Right lobe of liver (tissue), 6 donors: ENCODE data around the gene CCNI2. TPM values are rescaled to one million over a fixed set of nuclear protein-coding genes. Genes with fewer than 3 reads are reported as not detected.
A peak's percentile ranks its signal among the peaks of the same experiment; 100 is the strongest.

Source experiments
- ATAC-seq, 4 donors: fragments of 200-7000 bp; cut with Tn5 transposase; one replicate each; pipeline ENCODE4 v1.9.1; 2020; ENCODE audit warnings: mild to moderate bottlenecking in 4 of 4, moderate library complexity in 4 of 4
- DNase-seq, 3 donors: peaks; one replicate each; pipeline ENCODE4 v3.0.0-alpha.2; 2020
- H3K27ac ChIP-seq, 3 donors: fragments of 200-600 bp; one replicate each; pipeline ENCODE4 v1.8.0; 2022
- H3K27me3 ChIP-seq, 2 donors: fragments of 200-600 bp; one replicate each; pipeline ENCODE4 v1.8.0; 2022
- H3K36me3 ChIP-seq, 4 donors: fragments of 200-600 bp; sonication (generic) in 1 of 4; one replicate each; pipeline versions ENCODE4 v1.5.1 to v1.8.0; 2017 to 2022; ENCODE audit warnings: control low read depth in 1 of 4
- H3K4me1 ChIP-seq, 4 donors: fragments of 200-600 bp; sonication (generic) in 1 of 4; one replicate each; pipeline versions ENCODE4 v1.5.1 to v1.8.0; 2017 to 2022; ENCODE audit warnings: control low read depth in 1 of 4
- H3K4me3 ChIP-seq, 3 donors: fragments of 200-600 bp; one replicate each; pipeline ENCODE4 v1.8.0; 2022
- H3K9me3 ChIP-seq, 4 donors: fragments of 200-600 bp; sonication (generic) in 1 of 4; one replicate each; pipeline versions ENCODE4 v1.5.1 to v1.8.0; 2017 to 2022; ENCODE audit warnings: control low read depth in 1 of 4
- POLR2A ChIP-seq: fragments of 450-650 bp; IDR thresholded peaks from one replicate; pipeline ENCODE4 v1.6.1; 2017; ENCODE audit warnings: antibody characterized with exemption, mild to moderate bottlenecking
- WGBS: methylation state at CpG from one replicate; pipeline ENCODE4 v1.1.6; 2018; ENCODE audit warnings: low coverage, low lambda C conversion rate; ENCODE audit not compliant: insufficient coverage; ENCODE audit errors: missing lambda C conversion rate; 5-methylcytosine and 5-hydroxymethylcytosine counted together
- intact Hi-C, 2 donors: fragments of 100-400 bp; cut with DNase I; formaldehyde crosslinking; loops; one replicate each; pipeline versions ENCODE4 v1.11.2 to v1.14.1; 2022
- total RNA-seq, 6 experiments: library from RNA; depleted of rRNA in 2 of 6; stranded (reverse); fragments of >200 nt in 2 of 6; fragmentation: NEBNext Ultra II Directional in 3 of 6; extraction: Animal tissue kit (Norgen Biotek cat#: 25700) in 3 of 6; gene quantifications; one replicate each; pipeline versions ENCODE4 v1.1.0 to v1.2.4, GENCODE V29; 2016 to 2023
- TF ChIP-seq, protein P1 (sequence below), 4 donors: fragments of 200-600 bp in 3 of 4; fragments of 450-650 bp in 1 of 4; IDR thresholded peaks; one replicate each; pipeline versions ENCODE4 v1.5.1 to v1.8.0; 2016 to 2022; ENCODE audit warnings: antibody characterized with exemption in 4 of 4, mild to moderate bottlenecking in 2 of 4
- donor health status: DM: no; HTN: yes; CAD: no.
- donor health status: DM: no; HTN: no; CAD: no.
- donor health status: DM: no; HTN: no; CAD: no.
- donor health status: DM: no; HTN: yes; CAD: no.
- donor health status: DM: no; HTN: yes; CAD: no.

The CCNI2 gene
- total RNA-seq, 6 experiments from 2014 or later, result 0.11 TPM; not detected in 5

DNA sequence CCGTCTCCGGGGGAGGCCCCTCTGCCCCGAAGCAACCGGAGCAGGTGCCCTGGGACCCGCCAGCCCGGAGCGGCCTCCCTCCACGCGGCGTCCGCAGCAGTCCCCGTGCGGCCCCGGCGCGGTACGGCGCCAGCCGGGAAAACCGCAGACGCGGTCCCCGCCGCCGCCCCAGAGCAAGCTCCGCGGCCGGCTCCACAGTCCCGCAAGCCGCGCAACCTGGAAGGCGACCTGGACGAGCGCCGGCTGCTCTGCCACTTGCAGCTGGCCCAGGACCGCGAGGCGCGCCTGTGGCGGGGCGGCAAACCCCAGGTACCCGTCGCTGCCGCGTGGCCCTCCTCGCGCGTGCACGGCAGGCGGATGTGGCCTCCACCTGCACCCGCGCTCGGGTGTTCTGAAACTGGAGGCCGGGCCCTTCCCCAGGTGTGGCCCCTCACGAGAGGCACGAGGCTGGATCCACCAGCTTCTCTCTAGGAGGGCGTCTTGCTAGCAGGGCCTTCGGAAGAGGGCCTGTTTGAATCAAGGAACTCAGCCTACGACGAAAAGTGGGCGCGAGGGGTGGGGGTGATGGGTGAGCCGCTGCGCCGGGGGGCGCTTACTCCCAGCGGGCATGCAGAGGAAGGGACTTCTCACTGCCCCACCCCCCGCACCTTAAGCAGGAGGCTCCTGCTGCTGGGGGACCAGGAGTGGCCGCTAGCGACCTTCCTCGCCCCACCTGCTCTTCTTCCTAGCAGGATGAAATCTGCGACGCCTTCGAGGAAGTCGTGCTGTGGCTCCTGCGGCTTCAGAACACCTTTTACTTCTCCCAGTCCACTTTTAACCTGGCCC is 602 bp downstream of the CCNI2 start:
- TF ChIP-seq POLR2A, result no peak
- TF ChIP-seq, protein P1, sequence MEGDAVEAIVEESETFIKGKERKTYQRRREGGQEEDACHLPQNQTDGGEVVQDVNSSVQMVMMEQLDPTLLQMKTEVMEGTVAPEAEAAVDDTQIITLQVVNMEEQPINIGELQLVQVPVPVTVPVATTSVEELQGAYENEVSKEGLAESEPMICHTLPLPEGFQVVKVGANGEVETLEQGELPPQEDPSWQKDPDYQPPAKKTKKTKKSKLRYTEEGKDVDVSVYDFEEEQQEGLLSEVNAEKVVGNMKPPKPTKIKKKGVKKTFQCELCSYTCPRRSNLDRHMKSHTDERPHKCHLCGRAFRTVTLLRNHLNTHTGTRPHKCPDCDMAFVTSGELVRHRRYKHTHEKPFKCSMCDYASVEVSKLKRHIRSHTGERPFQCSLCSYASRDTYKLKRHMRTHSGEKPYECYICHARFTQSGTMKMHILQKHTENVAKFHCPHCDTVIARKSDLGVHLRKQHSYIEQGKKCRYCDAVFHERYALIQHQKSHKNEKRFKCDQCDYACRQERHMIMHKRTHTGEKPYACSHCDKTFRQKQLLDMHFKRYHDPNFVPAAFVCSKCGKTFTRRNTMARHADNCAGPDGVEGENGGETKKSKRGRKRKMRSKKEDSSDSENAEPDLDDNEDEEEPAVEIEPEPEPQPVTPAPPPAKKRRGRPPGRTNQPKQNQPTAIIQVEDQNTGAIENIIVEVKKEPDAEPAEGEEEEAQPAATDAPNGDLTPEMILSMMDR (IDR thresholded peaks at IDR 0.05), result no peak
- ATAC-seq, result peak in 3 of 4 donors; percentile 4 to 44 (median 9)
- intact Hi-C loops, result no loop called here
- peaks cover 0 to 11% of the 10 kb centered on the region in 2 donors for H3K27me3 ChIP-seq
- 39% methylated on average over 4 of the region's 76 CpGs for WGBS
- DNase-seq, result no peak
- no peaks in the 10 kb centered on the region for H3K9me3 ChIP-seq
- peaks cover 0 to 5% (median 0%) of the 10 kb centered on the region in 4 donors for H3K4me1 ChIP-seq
- H3K27ac ChIP-seq, result no peak overlapping the region
- H3K4me3 ChIP-seq, result peak overlapping the region; percentile 22 to 44 (median 31)
- H3K36me3 ChIP-seq, result no peaks in the 10 kb centered on the region

DNA sequence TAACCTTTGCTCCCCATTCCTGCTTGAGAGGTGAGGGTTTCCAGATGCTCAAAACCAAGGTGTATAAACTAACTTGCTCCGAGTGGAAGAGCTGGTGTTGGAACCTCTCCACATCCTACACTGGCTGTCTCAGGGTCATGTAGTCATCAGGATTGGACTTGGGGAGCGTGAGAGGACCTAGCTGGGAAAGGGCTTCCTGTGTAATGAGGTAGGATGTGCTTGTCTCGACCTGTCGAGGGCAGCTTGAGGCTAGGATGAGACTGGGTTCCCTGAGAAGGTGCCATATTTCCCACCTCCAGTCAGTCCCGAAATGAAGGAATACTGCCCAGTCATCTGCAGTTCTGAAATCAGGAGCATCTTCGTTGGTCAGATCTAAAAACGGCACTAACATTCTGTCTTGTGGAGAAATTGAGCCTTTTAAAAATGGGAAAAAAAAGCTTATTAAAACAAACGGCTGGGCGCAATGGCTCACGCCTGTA is 1.3 kb downstream of the CCNI2 start:
- TF ChIP-seq, protein P1 (IDR thresholded peaks at IDR 0.05), result no peak
- TF ChIP-seq POLR2A, result no peak
- Histone ChIP-seq H3K27ac (no peak overlapping the region), H3K9me3 (no peaks in the 10 kb centered on the region), H3K4me1 (peaks cover 0 to 5% (median 0%) of the 10 kb centered on the region in 4 donors), H3K36me3 (no peaks in the 10 kb centered on the region), H3K27me3 (peaks cover 0 to 11% of the 10 kb centered on the region in 2 donors), H3K4me3 (no peak overlapping the region)
- DNase-seq (no peak), ATAC-seq (no peak)
- WGBS, result 90% methylated on average over 7 of the region's 10 CpGs
- intact Hi-C loops, result no loop called here

DNA sequence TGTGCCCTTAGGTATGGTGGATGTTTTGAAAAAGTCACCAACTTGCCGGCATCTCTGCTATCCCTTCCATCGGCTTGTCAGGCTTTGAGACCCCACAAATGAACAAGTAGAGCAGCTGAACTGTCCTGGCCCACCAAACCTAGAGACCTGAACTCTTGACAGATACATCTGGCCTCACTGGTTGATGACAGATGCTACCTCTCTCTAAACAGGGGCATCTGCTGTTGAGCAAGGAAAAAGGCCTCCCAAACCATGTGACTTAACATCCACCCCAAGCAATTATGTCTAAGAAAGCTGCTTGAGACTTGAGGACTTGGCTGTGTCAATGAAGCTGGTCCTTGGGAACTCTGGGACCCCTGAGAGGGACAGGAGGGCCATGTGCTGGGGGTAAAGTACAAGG is 2.3 kb downstream of the CCNI2 start:
- Histone ChIP-seq H3K4me3 (no peak overlapping the region), H3K4me1 (peaks cover 0 to 5% (median 0%) of the 10 kb centered on the region in 4 donors), H3K27me3 (peaks cover 0 to 11% of the 10 kb centered on the region in 2 donors), H3K9me3 (no peaks in the 10 kb centered on the region), H3K27ac (no peak overlapping the region), H3K36me3 (no peaks in the 10 kb centered on the region)
- WGBS, result 100% methylated on average over 2 of the region's 2 CpGs
- ATAC-seq, result no peak
- TF ChIP-seq POLR2A, result no peak
- TF ChIP-seq, protein P1 (IDR thresholded peaks at IDR 0.05), result no peak
- intact Hi-C loops, result no loop called here
- no peak for DNase-seq

DNA sequence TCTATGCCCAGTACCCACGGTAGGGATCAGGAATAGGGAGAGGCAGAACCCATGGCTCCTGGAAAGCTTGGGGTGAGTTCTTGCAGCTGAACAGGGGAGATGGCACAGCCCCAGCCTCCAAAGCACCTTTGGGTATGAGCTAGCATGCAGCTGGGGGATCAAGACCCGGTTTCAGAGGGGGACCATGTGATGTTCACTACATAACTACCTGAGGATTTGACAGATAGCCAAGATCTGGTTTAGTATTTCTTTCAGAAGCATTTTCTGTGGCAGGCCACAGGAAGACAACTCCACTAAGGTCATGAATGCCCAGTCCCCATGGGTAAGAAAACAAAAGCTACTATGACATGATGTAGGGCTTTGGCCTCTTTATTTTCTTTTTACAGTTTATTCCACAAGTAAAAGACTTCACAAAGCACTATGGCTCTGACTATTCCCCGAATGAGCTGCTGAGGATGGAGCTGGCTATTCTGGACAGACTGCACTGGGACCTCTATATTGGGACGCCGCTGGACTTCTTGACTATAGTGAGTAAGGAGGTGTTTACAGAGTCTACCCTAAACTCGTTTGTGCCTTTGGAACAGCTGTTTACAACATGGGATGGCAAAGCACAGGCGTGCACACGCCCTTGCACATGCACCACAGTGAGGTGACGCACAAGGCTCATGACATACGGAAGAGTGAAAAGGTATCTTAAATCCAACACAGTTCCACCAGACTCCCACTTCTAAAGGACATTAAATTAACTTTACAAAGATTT is 3.4 kb downstream of the CCNI2 start:
- H3K4me3 ChIP-seq, result no peak overlapping the region
- peaks cover 0 to 5% (median 0%) of the 10 kb centered on the region in 4 donors for H3K4me1 ChIP-seq
- no peaks in the 10 kb centered on the region for H3K9me3 ChIP-seq
- no peak overlapping the region for H3K27ac ChIP-seq
- peaks cover 0 to 11% of the 10 kb centered on the region in 2 donors for H3K27me3 ChIP-seq
- intact Hi-C loops, result loop anchor here in 1 of 2 donors (10.0 kb wide), 1 partner anchor 64 kb away; the partner anchor contains the start of gene SOWAHA
- DNase-seq (no peak), ATAC-seq (no peak)
- TF ChIP-seq POLR2A, result no peak
- TF ChIP-seq, protein P1 (IDR thresholded peaks at IDR 0.05), result no peak
- no peaks in the 10 kb centered on the region for H3K36me3 ChIP-seq
- WGBS, result 73% methylated on average over 6 of the region's 10 CpGs
